HFFc6 (cell line): ENCODE results near the gene LIPC. TPM values are rescaled to one million over a fixed set of nuclear protein-coding genes. Genes with fewer than 3 reads are reported as not detected.

Experiments used
- DNase-seq: peaks from one replicate; pipeline ENCODE4 v3.0.0-alpha.2; 2018
- H3K27ac Mint-ChIP-seq: 2 replicates; pipeline ENCODE4 v1.8.0; 2020; ENCODE audit warnings: mild to moderate bottlenecking, mixed read lengths
- H3K27me3 Mint-ChIP-seq: 2 replicates; pipeline ENCODE4 v1.8.0; 2021; ENCODE audit warnings: mild to moderate bottlenecking, moderate library complexity, mixed read lengths; ENCODE audit not compliant: insufficient read depth
- H3K36me3 Mint-ChIP-seq: 2 replicates; pipeline ENCODE4 v1.8.0; 2021; ENCODE audit warnings: low read depth, mixed read lengths
- H3K4me1 Mint-ChIP-seq: 2 replicates; pipeline ENCODE4 v1.8.0; 2020; ENCODE audit warnings: low read depth, mixed read lengths
- H3K4me3 Mint-ChIP-seq: 2 replicates; pipeline ENCODE4 v1.8.0; 2020; ENCODE audit warnings: mild to moderate bottlenecking, moderate library complexity, mixed read lengths
- H3K9me3 Mint-ChIP-seq: 2 replicates; pipeline ENCODE4 v1.8.0; 2020; ENCODE audit warnings: mild to moderate bottlenecking, mixed read lengths
- total RNA-seq, 6 experiments: library from RNA; stranded (reverse); fragmentation: NEBNext Ultra II Directional; extraction: Animal tissue kit (Norgen Biotek cat#: 25700); gene quantifications; 2 replicates in 1 of 6; 3 replicates in 5 of 6; pipeline ENCODE4 v1.2.3, GENCODE V29; 2021
- TF ChIP-seq, protein P1 (sequence below): fragments of 200-600 bp; sonication (generic); IDR thresholded peaks from 2 replicates; pipeline ENCODE4 v1.5.0; 2021; ENCODE audit warnings: antibody characterized with exemption, mild to moderate bottlenecking

Gene LIPC
- total RNA-seq, 6 experiments from 2014 or later = not detected

DNA sequence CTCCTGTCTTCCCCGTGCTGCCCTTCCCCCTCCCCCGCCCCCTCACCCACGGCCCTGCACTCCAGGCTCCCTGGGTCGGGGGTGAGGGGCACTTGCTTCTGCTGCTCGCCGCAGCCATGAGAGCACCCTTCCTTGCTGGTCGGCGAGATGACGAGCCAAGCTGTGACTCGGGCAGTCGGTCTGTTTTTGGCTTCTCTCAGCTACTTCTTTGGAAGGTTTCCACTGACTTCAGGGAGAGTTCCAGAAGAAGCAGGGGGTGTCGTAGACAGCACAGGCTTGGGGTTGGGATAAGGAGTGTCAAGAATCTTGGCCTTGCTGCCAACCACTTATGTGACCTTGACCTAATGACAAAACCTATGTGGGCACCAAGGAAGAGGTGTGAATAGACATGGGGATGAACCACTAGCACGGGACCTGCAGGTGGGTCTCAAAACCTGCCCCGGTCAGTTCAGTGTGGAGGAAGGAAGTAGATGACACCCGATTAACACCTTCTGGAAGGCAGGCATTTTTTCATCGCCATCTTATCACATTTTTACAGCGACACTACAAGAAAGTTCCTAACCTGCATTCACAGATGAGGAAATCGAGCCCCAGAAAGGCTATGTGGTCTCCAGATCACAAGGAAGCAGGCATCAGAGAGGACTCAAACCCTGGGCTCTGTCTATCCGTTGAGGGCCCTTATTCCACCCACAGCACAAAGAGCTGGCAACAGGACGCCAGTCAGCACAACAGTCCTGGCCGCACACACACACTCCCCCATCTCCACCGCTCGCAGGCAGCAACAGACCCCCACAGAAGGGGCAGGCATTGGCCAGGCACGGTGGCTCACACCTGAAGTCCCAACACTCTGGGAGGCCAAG lies 120.9 kb downstream of the LIPC start:
- peaks cover 42% of the 10 kb centered on the region for H3K4me1 Mint-ChIP-seq
- no peaks in the 10 kb centered on the region for H3K36me3 Mint-ChIP-seq
- H3K27me3 Mint-ChIP-seq = peaks cover 18% of the 10 kb centered on the region; the same call in 1 of the 2 replicates
- TF ChIP-seq, protein P1, sequence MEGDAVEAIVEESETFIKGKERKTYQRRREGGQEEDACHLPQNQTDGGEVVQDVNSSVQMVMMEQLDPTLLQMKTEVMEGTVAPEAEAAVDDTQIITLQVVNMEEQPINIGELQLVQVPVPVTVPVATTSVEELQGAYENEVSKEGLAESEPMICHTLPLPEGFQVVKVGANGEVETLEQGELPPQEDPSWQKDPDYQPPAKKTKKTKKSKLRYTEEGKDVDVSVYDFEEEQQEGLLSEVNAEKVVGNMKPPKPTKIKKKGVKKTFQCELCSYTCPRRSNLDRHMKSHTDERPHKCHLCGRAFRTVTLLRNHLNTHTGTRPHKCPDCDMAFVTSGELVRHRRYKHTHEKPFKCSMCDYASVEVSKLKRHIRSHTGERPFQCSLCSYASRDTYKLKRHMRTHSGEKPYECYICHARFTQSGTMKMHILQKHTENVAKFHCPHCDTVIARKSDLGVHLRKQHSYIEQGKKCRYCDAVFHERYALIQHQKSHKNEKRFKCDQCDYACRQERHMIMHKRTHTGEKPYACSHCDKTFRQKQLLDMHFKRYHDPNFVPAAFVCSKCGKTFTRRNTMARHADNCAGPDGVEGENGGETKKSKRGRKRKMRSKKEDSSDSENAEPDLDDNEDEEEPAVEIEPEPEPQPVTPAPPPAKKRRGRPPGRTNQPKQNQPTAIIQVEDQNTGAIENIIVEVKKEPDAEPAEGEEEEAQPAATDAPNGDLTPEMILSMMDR = no peak
- no peak overlapping the region for H3K4me3 Mint-ChIP-seq
- H3K9me3 Mint-ChIP-seq = no peaks in the 10 kb centered on the region
- DNase-seq = no peak
- H3K27ac Mint-ChIP-seq = no peak overlapping the region

- Mint-ChIP-seq H3K36me3 (no peaks in the 10 kb centered on the region), H3K27ac (no peak overlapping the region), H3K4me3 (no peak overlapping the region), H3K4me1 (peaks cover 35% of the 10 kb centered on the region), H3K27me3 (peaks cover 18% of the 10 kb centered on the region; the same call in 1 of the 2 replicates), H3K9me3 (no peaks in the 10 kb centered on the region)
- TF ChIP-seq, protein P1 = no peak
- no peak for DNase-seq
Observed at GRCh38 chr15:58553365-58553918, 121.7 kb downstream of the LIPC start.

DNA sequence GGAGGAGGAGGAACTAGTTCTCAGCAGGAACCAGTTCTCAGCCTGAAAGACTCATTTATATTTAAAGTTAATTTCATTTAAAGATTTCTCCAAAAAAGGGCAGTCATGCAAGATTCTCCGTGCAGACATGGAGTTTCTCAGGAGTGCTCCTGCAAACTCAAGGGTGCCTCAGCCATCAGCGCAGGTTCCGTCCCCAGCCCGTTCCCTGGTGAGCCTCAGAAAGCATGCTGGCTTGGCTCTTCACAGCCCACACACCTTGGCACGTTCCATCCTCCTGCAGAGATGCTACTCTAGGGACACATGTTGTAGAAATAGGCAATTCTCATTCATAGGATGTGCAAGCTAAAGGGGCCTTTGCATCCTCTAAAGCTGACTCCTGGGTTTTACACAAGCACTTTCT lies 123.0 kb downstream of the LIPC start:
- TF ChIP-seq, protein P1 = no peak
- Mint-ChIP-seq H3K36me3 (no peaks in the 10 kb centered on the region), H3K27ac (no peak overlapping the region), H3K9me3 (no peaks in the 10 kb centered on the region), H3K4me1 (peaks cover 22% of the 10 kb centered on the region), H3K4me3 (no peak overlapping the region), H3K27me3 (peaks cover 17% of the 10 kb centered on the region; the same call in 1 of the 2 replicates)
- DNase-seq = no peak

DNA sequence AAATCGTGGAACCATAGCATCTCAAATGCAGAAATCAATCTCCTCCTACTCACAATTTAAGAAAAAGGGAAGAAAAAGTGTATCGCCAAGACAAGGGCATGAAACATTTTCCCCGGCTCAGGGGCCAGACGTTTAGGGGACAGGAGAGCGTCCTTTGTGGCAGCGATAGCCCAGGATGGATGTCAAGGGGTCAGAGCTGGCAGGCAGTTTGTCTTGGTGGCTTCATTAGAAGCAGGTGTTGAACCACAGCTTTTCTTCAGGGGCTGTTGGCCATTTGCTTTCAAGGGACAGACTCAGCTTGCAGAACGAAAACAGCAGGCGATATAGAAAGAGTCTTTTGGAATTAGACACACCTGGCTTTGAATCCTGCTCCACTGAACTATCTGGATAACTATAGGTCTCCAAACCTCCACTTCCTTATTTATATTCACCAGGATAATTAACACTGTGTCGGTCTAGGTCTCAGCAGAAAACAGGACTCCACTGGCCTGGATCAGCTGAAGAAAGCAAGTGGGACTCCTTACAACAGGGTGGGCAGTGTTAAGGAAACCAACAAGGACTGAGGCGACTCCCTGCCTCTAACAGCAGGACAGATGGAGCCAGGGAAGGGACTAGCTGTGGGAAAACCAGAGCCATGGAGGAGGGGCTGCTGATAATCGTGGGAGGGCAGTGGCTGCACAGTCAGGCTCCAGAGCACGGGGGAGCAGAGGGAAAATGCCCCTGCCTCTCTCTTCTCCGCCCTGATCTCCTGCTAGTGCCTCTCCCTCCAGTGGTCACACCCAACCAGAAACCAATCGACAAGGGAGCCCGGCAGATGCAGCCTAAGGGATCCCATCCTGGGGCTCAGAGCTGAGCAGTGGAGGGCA lies 123.6 kb downstream of the LIPC start:
- no peaks in the 10 kb centered on the region for H3K36me3 Mint-ChIP-seq
- no peak overlapping the region for H3K27ac Mint-ChIP-seq
- TF ChIP-seq, protein P1 = no peak
- H3K4me1 Mint-ChIP-seq = peaks cover 16% of the 10 kb centered on the region
- peaks cover 17% of the 10 kb centered on the region; the same call in 1 of the 2 replicates for H3K27me3 Mint-ChIP-seq
- H3K4me3 Mint-ChIP-seq = no peak overlapping the region
- DNase-seq = no peak
- H3K9me3 Mint-ChIP-seq = no peaks in the 10 kb centered on the region

DNA sequence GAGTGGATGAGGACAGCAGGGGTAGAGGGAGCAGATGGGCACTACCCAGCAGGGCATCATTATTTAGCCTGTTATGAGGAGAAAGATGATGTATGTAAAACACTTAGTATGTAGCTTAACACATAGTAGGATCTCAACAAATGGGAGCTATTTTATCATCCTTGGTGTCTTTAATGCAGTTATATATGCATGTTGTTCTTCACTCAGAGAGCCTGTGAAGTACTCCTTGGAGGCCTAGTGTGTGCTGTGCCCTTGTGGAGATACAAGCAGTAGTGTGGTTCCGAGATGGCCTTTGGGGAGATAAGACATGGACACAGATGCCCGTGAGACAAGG lies 124.2 kb downstream of the LIPC start:
- no peak overlapping the region for H3K4me3 Mint-ChIP-seq
- H3K27ac Mint-ChIP-seq = no peak overlapping the region
- TF ChIP-seq, protein P1 = no peak
- no peaks in the 10 kb centered on the region for H3K36me3 Mint-ChIP-seq
- H3K4me1 Mint-ChIP-seq = peaks cover 14% of the 10 kb centered on the region
- H3K27me3 Mint-ChIP-seq = peaks cover 20% of the 10 kb centered on the region
- no peaks in the 10 kb centered on the region for H3K9me3 Mint-ChIP-seq
- DNase-seq = no peak
